Smooth muscle cell (in vitro differentiated cells): ENCODE data around the gene MLYCD. TPM values are rescaled to one million over a fixed set of nuclear protein-coding genes. Genes with fewer than 3 reads are reported as not detected.

Source experiments
- DNase-seq: peaks from one replicate; lab custom pipeline; 2025; ENCODE audit not compliant: unreplicated experiment; lab: John Stamatoyannopoulos, UW
- H2AFZ ChIP-seq: fragments of 200-600 bp; sonication (generic); 2 replicates; pipeline ENCODE4 v1.6.0; 2016; ENCODE audit warnings: antibody characterized with exemption, low read depth, mild to moderate bottlenecking
- H3F3A ChIP-seq: fragments of 200-600 bp; sonication (generic); 2 replicates; pipeline ENCODE4 v1.6.0; 2017; ENCODE audit warnings: antibody characterized with exemption, low read depth
- H3K27ac ChIP-seq: fragments of 200-600 bp; sonication (generic); 2 replicates; pipeline ENCODE4 v1.5.1; 2016; ENCODE audit warnings: low read depth, mild to moderate bottlenecking
- H3K27me3 ChIP-seq: fragments of 200-600 bp; sonication (generic); 2 replicates; pipeline ENCODE4 v1.6.1; 2016; ENCODE audit warnings: low read depth, mild to moderate bottlenecking
- H3K36me3 ChIP-seq: fragments of 200-600 bp; sonication (generic); 2 replicates; pipeline ENCODE4 v1.5.1; 2016; ENCODE audit warnings: low read depth
- H3K4me1 ChIP-seq: fragments of 200-600 bp; sonication (generic); 2 replicates; pipeline ENCODE4 v1.5.1; 2016; ENCODE audit warnings: low read depth
- H3K4me2 ChIP-seq: fragments of 200-600 bp; sonication (generic); 2 replicates; pipeline ENCODE4 v1.6.0; 2016; ENCODE audit warnings: mild to moderate bottlenecking
- H3K4me3 ChIP-seq: fragments of 200-600 bp; sonication (generic); 2 replicates; pipeline ENCODE4 v1.5.1; 2016; ENCODE audit warnings: mild to moderate bottlenecking
- H3K79me2 ChIP-seq: fragments of 200-600 bp; sonication (generic); 2 replicates; pipeline ENCODE4 v1.6.0; 2016; ENCODE audit warnings: low read depth, mild to moderate bottlenecking
- H3K9ac ChIP-seq: fragments of 200-600 bp; sonication (generic); 2 replicates; pipeline ENCODE4 v1.6.0; 2016; ENCODE audit warnings: low read depth
- H3K9me3 ChIP-seq: fragments of 200-600 bp; sonication (generic); replicated peaks from 2 replicates; pipeline ENCODE4 v1.5.1; 2016; ENCODE audit warnings: low read depth
- H4K20me1 ChIP-seq: fragments of 200-600 bp; sonication (generic); 2 replicates; pipeline ENCODE4 v1.6.0; 2016; ENCODE audit warnings: low read depth
- WGBS: methylation state at CpG from one replicate; pipeline ENCODE4 v1.1.7; 2016; ENCODE audit warnings: low lambda C conversion rate; 5-methylcytosine and 5-hydroxymethylcytosine counted together
- polyA plus RNA-seq: library from polyadenylated mRNA; unstranded; fragments of >200 nt; fragmentation: Nextera tagmentation; extraction: Ambion mirVana; gene quantifications from 2 replicates; pipeline ENCODE4 v1.2.1, GENCODE V29; 2016
- total RNA-seq: library from RNA; depleted of rRNA; stranded (reverse); fragments of >200 nt; gene quantifications from 2 replicates; pipeline ENCODE4 v1.2.3, GENCODE V29; 2014
- TF ChIP-seq, protein P1 (sequence below): fragments of 200-600 bp; sonication (generic); IDR thresholded peaks from 2 replicates; pipeline ENCODE4 v1.5.1; 2017; ENCODE audit warnings: borderline replicate concordance, mild to moderate bottlenecking, antibody characterized with exemption; ENCODE audit not compliant: insufficient read depth, poor library complexity, severe bottlenecking

The MLYCD gene
- total and polyA plus RNA-seq, 2 experiments from 2014 or later = 1.2 to 1.6 TPM

DNA sequence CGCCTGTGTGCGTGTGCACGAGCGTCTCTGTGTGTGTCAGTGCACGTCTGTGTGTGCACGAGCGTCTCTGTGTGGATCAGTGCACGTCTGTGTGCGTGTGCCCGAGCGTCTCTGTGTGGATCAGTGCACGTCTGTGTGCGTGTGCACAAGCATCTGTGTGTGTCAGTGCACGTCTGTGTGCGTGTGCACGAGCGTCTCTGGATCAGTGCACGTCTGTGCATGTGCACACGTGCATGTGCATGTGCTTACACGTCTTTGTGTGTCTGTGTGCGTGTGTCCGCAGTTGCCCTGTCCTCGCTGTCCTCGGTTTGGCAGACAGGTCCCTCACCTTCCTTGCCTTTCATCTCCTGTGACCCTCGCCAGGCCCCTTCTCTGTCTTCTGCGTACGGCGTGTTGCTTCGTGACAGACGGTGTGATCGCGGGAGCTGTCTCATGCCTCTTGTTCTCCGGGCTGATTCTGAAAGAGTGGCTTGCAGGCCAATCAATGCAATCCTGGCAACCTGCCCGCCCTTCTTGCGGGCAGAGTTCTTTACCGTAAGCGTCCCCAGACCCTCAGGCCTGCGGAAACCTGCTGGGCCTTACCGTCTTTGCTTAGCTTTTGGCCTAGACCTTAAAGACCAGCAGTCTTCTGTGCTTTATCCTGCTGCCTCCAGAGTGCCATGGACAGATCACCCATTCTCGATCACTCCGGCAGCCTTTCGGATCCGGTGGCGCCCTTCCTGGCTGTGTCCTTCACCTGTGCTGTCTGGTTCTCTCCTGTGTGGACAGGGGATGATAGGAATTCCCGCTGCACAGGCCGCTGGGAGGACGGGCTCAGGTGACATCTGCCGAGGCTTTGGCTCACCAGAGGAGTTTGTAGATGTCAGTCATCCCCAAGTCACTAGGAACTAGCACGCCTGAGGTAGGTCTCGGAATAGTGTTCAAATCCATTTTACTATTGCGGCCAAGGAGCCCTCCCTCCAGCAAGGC is 18.5 kb downstream of the MLYCD start:
- H3K4me1 ChIP-seq = no peaks in the 10 kb centered on the region
- no peaks in the 10 kb centered on the region for H3K79me2 ChIP-seq
- no peak overlapping the region for H2AFZ ChIP-seq
- H3K4me2 ChIP-seq = no peak overlapping the region
- H3K9ac ChIP-seq = no peak overlapping the region
- no peak overlapping the region for H3K27ac ChIP-seq
- H3F3A ChIP-seq = no peaks in the 10 kb centered on the region
- H4K20me1 ChIP-seq = no peaks in the 10 kb centered on the region
- no peaks in the 10 kb centered on the region for H3K36me3 ChIP-seq
- H3K4me3 ChIP-seq = no peak overlapping the region
- no peak for DNase-seq
- 98% methylated on average over 51 of the region's 51 CpGs for WGBS
- H3K27me3 ChIP-seq = no peaks in the 10 kb centered on the region
- TF ChIP-seq, protein P1, sequence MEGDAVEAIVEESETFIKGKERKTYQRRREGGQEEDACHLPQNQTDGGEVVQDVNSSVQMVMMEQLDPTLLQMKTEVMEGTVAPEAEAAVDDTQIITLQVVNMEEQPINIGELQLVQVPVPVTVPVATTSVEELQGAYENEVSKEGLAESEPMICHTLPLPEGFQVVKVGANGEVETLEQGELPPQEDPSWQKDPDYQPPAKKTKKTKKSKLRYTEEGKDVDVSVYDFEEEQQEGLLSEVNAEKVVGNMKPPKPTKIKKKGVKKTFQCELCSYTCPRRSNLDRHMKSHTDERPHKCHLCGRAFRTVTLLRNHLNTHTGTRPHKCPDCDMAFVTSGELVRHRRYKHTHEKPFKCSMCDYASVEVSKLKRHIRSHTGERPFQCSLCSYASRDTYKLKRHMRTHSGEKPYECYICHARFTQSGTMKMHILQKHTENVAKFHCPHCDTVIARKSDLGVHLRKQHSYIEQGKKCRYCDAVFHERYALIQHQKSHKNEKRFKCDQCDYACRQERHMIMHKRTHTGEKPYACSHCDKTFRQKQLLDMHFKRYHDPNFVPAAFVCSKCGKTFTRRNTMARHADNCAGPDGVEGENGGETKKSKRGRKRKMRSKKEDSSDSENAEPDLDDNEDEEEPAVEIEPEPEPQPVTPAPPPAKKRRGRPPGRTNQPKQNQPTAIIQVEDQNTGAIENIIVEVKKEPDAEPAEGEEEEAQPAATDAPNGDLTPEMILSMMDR = no peak
- H3K9me3 ChIP-seq = no peaks in the 10 kb centered on the region

DNA sequence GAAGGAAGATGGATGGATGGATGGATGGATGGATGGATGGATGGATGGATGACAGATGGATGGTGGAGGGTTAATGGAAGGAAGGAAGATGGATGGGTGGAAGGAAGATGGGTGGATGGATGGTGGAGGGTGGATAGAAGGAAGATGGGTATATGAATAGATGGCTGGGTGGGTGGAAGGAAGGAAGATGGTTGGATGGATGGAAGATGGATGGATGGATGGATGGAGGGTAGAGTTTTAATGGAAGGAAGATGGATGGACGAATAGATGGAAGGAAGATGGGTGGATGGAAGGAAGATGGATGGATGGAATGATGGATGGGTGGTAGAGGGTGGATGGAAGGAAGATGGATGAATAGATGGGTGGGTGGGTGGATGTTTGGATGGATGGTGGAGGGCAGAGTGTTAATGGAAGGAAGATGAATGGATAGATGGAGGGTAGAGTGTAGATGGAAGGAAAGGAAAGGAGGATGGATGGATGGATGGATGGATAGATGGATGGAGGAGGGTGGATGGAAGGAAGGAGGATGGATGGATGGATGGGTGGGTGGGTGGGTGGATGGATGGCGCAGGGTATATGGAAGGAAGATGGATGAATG is 22.1 kb downstream of the MLYCD start:
- Histone ChIP-seq H3K27ac (no peak overlapping the region), H3K36me3 (no peaks in the 10 kb centered on the region), H3K9me3 (no peaks in the 10 kb centered on the region), H3K4me3 (no peak overlapping the region), H3K9ac (no peak overlapping the region), H3K4me1 (no peaks in the 10 kb centered on the region), H2AFZ (no peak overlapping the region), H3K27me3 (no peaks in the 10 kb centered on the region), H3K4me2 (no peak overlapping the region), H3K79me2 (no peaks in the 10 kb centered on the region), H4K20me1 (no peaks in the 10 kb centered on the region), H3F3A (no peaks in the 10 kb centered on the region)
- 95% methylated on average over 2 of the region's 2 CpGs for WGBS
- DNase-seq = no peak
- TF ChIP-seq, protein P1 = no peak

DNA sequence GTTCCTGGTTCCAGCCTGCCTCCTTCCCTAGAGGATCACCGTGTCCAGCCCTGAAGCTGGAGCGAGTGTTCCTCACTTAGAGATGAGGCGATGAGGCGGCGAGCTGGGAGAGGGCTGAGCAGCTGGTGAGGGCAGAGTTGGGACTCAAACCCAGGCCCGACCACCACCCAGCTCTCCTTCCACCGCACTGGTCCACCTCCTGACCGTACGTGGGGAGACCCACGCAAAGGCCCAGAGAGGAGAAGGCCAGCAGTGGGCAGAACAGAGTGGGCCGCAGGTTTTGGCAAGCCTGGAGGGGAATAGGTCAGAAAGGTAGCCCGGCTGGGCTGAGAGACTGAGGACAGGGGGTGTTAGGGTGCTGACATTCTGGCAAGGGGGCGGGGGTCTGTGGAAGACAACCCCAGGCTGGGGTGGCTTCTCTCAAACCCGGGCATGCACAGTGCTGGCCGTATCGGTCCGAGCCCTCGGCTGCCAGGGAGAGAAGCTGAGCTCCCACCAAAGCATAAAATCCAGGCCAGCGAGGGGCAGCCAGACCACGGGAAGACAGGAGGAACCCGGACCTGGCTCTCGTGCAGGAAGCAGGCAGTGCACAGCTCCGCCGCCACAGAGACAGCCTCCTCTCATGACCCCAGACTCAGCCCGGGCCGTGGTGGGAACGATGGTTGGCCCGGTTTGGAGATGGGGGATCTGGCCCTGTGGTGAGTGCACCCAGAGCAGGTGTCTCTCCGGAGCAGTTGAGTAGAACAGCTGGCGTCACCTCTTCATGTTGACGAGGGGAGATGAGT is 24.9 kb downstream of the MLYCD start:
- Histone ChIP-seq H3K4me2 (no peak overlapping the region), H3K27me3 (no peaks in the 10 kb centered on the region), H3K36me3 (no peaks in the 10 kb centered on the region), H4K20me1 (peaks cover 4% of the 10 kb centered on the region), H3F3A (peaks cover 11% of the 10 kb centered on the region), H3K27ac (no peak overlapping the region), H3K4me1 (peaks cover 8% of the 10 kb centered on the region), H3K4me3 (no peak overlapping the region), H3K9me3 (no peaks in the 10 kb centered on the region), H3K79me2 (no peaks in the 10 kb centered on the region), H3K9ac (no peak overlapping the region), H2AFZ (no peak overlapping the region)
- WGBS = 97% methylated on average over 31 of the region's 31 CpGs
- TF ChIP-seq, protein P1 = no peak
- no peak for DNase-seq
